Gastroesophageal sphincter (tissue), 3 donors: ENCODE results near the gene KHDRBS2.

Source experiments
- CTCF ChIP-seq, 4 experiments: fragments of 200-600 bp in 2 of 4; fragments of 450-650 bp in 2 of 4; sonication (generic) in 1 of 4; IDR thresholded peaks; one replicate each; pipeline ENCODE4 v1.5.1; 2017 to 2019; ENCODE audit warnings: antibody characterized with exemption in 4 of 4, mild to moderate bottlenecking in 2 of 4, moderate library complexity in 2 of 4
- EP300 ChIP-seq: sonication (generic); formaldehyde crosslinking; IDR thresholded peaks from one replicate; pipeline ENCODE4 v1.6.1; 2017; ENCODE audit warnings: antibody characterized with exemption, mild to moderate bottlenecking
- POLR2AphosphoS5 ChIP-seq: sonication (generic); formaldehyde crosslinking; IDR thresholded peaks from one replicate; pipeline ENCODE4 v1.6.1; 2017; ENCODE audit warnings: antibody characterized with exemption

GRCh38 chr6:61833176-61833755 lies 452.8 kb downstream of the KHDRBS2 start:
- TF ChIP-seq EP300 (no peak), CTCF (IDR thresholded peaks at IDR 0.05) (no peak), POLR2AphosphoS5 (no peak)
